Measurements from ENCODE around the gene APOL3. TPM values are rescaled to one million over a fixed set of nuclear protein-coding genes. Genes with fewer than 3 reads are reported as not detected.
"Not testable (repeated sequence)": the region's sequence is repeated elsewhere in the genome, so short reads cannot be mapped to it uniquely, and the experiment has no call there.

APOL3 gene
- total RNA-seq (2014; rRNA removed): 1.5 and 3.2 TPM in 2 replicates
- polyA plus RNA-seq (2012): 2.3 TPM

- DNase-seq (ENCODE audit: low read depth): no peak
Observed at GRCh38 chr22:36160499-36160942, at the start of gene APOL3. Gene APOL3, minus strand, starts transcription at chr22:36160755. Its CDS starts 11,700 bp downstream, at chr22:36149055.

GRCh38 chr22:36210224-36210623, 49.7 kb upstream of the APOL3 start:
- DNase-seq (ENCODE audit: low read depth): no peak

GRCh38 chr22:36209488-36209908, 48.9 kb upstream of the APOL3 start:
- not testable (repeated sequence) for DNase-seq (ENCODE audit: low read depth)

GRCh38 chr22:36208914-36209313, 48.4 kb upstream of the APOL3 start:
- DNase-seq (ENCODE audit: low read depth): no peak

- peak; percentile 66 for DNase-seq (ENCODE audit: low read depth)
Observed at GRCh38 chr22:36208162-36208765, 47.7 kb upstream of the APOL3 start.

- DNase-seq (ENCODE audit: low read depth): no peak
Observed at GRCh38 chr22:36206255-36206654, 45.7 kb upstream of the APOL3 start.

GRCh38 chr22:36205573-36205972, 45.0 kb upstream of the APOL3 start:
- not testable (repeated sequence) for DNase-seq (ENCODE audit: low read depth)

- no peak for DNase-seq (ENCODE audit: low read depth)
Observed at GRCh38 chr22:36204632-36205015, 44.1 kb upstream of the APOL3 start.

- DNase-seq (ENCODE audit: low read depth): no peak
Observed at GRCh38 chr22:36204001-36204631, 43.6 kb upstream of the APOL3 start.

GRCh38 chr22:36203441-36203840, 42.9 kb upstream of the APOL3 start:
- DNase-seq (ENCODE audit: low read depth): not testable (repeated sequence)

- DNase-seq (ENCODE audit: low read depth): not testable (repeated sequence)
Observed at GRCh38 chr22:36202906-36203305, 42.4 kb upstream of the APOL3 start.

- no peak for DNase-seq (ENCODE audit: low read depth)
Observed at GRCh38 chr22:36201630-36202319, 41.2 kb upstream of the APOL3 start, which contains the start of gene APOL4. Gene APOL4, minus strand, starts transcription at chr22:36201809. Its CDS starts 75 bp downstream, at chr22:36201734.

- DNase-seq (ENCODE audit: low read depth): not testable (repeated sequence)
Observed at GRCh38 chr22:36201025-36201424, 40.5 kb upstream of the APOL3 start.

GRCh38 chr22:36199001-36199551, 38.5 kb upstream of the APOL3 start:
- DNase-seq (ENCODE audit: low read depth): no peak

GRCh38 chr22:36198536-36198935, 38.0 kb upstream of the APOL3 start:
- no peak for DNase-seq (ENCODE audit: low read depth)

GRCh38 chr22:36197514-36198146, 37.1 kb upstream of the APOL3 start:
- DNase-seq (ENCODE audit: low read depth): no peak

GRCh38 chr22:36197065-36197440, 36.5 kb upstream of the APOL3 start:
- DNase-seq (ENCODE audit: low read depth): peak; percentile 52

GRCh38 chr22:36196254-36197064, 35.9 kb upstream of the APOL3 start:
- no peak for DNase-seq (ENCODE audit: low read depth)

- DNase-seq (ENCODE audit: low read depth): peak; percentile 71
Observed at GRCh38 chr22:36194971-36195370, 34.4 kb upstream of the APOL3 start.

GRCh38 chr22:36194385-36194784, 33.8 kb upstream of the APOL3 start:
- no peak for DNase-seq (ENCODE audit: low read depth)

- DNase-seq (ENCODE audit: low read depth): no peak
Observed at GRCh38 chr22:36193577-36193976, 33.0 kb upstream of the APOL3 start.

Data from LHCN-M2 (cell line).